Ectodermal cell (in vitro differentiated cells): ENCODE measurements around the gene KBTBD2.
"Not testable (repeated sequence)": the region's sequence is repeated elsewhere in the genome, so short reads cannot be mapped to it uniquely, and the experiment has no call there.

ENCODE experiments used
- H3K27ac ChIP-seq: 2 replicates; pipeline ENCODE4 v1.7.0; 2013; ENCODE audit warnings: mild to moderate bottlenecking, low read depth, low read length; ENCODE audit not compliant: insufficient read depth, poor library complexity, severe bottlenecking
- H3K27me3 ChIP-seq: 2 replicates; pipeline ENCODE4 v1.7.0; 2013; ENCODE audit warnings: mild to moderate bottlenecking, low read length; ENCODE audit not compliant: insufficient read depth, control insufficient read depth, poor library complexity, severe bottlenecking
- H3K36me3 ChIP-seq: one replicate; pipeline ENCODE4 v1.7.0; 2013; ENCODE audit warnings: low read length; ENCODE audit not compliant: control insufficient read depth, insufficient read depth
- H3K4me1 ChIP-seq: one replicate; pipeline ENCODE4 v1.7.0; 2013; ENCODE audit warnings: low read length; ENCODE audit not compliant: control insufficient read depth, insufficient read depth
- H3K4me3 ChIP-seq: 2 replicates; pipeline ENCODE4 v1.7.0; 2013; ENCODE audit warnings: low read depth, low read length, control low read depth; ENCODE audit not compliant: insufficient read depth
- H3K9me3 ChIP-seq: 2 replicates; pipeline ENCODE4 v1.7.0; 2013; ENCODE audit warnings: mild to moderate bottlenecking, low read length, moderate library complexity; ENCODE audit not compliant: control insufficient read depth
- WGBS, 2 experiments: methylation state at CpG; one replicate each; pipeline ENCODE4 v1.1.7; 2013; ENCODE audit warnings: missing lambda C conversion rate in 2 of 2; 5-methylcytosine and 5-hydroxymethylcytosine counted together

KBTBD2 gene

GRCh38 chr7:32828996-32829752 is 62.4 kb downstream of the KBTBD2 start:
- not testable (repeated sequence) for H3K27ac ChIP-seq, H3K9me3 ChIP-seq, H3K4me1 ChIP-seq, H3K36me3 ChIP-seq, H3K4me3 ChIP-seq, H3K27me3 ChIP-seq
- 83% methylated on average over 1 of the region's 3 CpGs; no CpG with 5 or more reads in 1 of the 2 experiments for WGBS, 2 experiments
